Mesenchymal stem cell (in vitro differentiated cells and primary cell): ENCODE measurements around the gene IGSF21.

ENCODE experiments used
- DNase-seq: peaks from one replicate; pipeline ENCODE4 v3.0.0-alpha.2; 2013
- H2AFZ ChIP-seq: one replicate; pipeline ENCODE4 v1.6.1; 2013; ENCODE audit warnings: low read depth, mild to moderate bottlenecking, control low read depth, inconsistent platforms, low read length, moderate library complexity
- H2AK5ac ChIP-seq: 2 replicates; pipeline ENCODE4 v1.6.1; 2013; ENCODE audit warnings: low read length, moderate library complexity, mild to moderate bottlenecking, inconsistent platforms; ENCODE audit not compliant: severe bottlenecking
- H2BK120ac ChIP-seq: one replicate; pipeline ENCODE4 v1.6.1; 2013; ENCODE audit warnings: low read depth, mild to moderate bottlenecking, inconsistent platforms, low read length, moderate library complexity
- H2BK12ac ChIP-seq, 2 experiments: one replicate each; pipeline ENCODE4 v1.6.1; 2013; ENCODE audit warnings: inconsistent platforms in 2 of 2, low read length in 2 of 2, mild to moderate bottlenecking in 2 of 2, moderate library complexity in 2 of 2, control low read depth in 1 of 2
- H2BK15ac ChIP-seq: one replicate; pipeline ENCODE4 v1.6.1; 2013; ENCODE audit warnings: mild to moderate bottlenecking, low read depth, inconsistent platforms; ENCODE audit not compliant: poor library complexity, severe bottlenecking
- H2BK5ac ChIP-seq: 2 replicates; pipeline ENCODE4 v1.6.1; 2013; ENCODE audit warnings: low read depth, mild to moderate bottlenecking, low read length, control low read depth, inconsistent platforms; ENCODE audit not compliant: poor library complexity, severe bottlenecking
- H3K14ac ChIP-seq, 2 experiments: one replicate each; pipeline ENCODE4 v1.6.1; 2013; ENCODE audit warnings: inconsistent platforms in 2 of 2, low read length in 2 of 2, control low read depth in 1 of 2, mild to moderate bottlenecking in 1 of 2, moderate library complexity in 1 of 2
- H3K18ac ChIP-seq, 2 experiments: one replicate each; pipeline ENCODE4 v1.6.1; 2013; ENCODE audit warnings: inconsistent platforms in 2 of 2, low read length in 2 of 2, control low read depth in 1 of 2, low read depth in 1 of 2, mild to moderate bottlenecking in 1 of 2
- H3K23ac ChIP-seq, 2 experiments: one replicate each; pipeline ENCODE4 v1.6.1; 2013; ENCODE audit warnings: inconsistent platforms in 2 of 2, low read length in 2 of 2, mild to moderate bottlenecking in 2 of 2, moderate library complexity in 2 of 2, control low read depth in 1 of 2
- H3K27ac ChIP-seq: 2 replicates; pipeline ENCODE4 v1.5.1; 2013; ENCODE audit warnings: mild to moderate bottlenecking, moderate library complexity, low read length, control low read depth, inconsistent platforms; ENCODE audit not compliant: poor library complexity, severe bottlenecking
- H3K27me3 ChIP-seq, 2 experiments: 2 replicates each; pipeline versions ENCODE4 v1.6.1 to v1.7.0; 2013; ENCODE audit warnings: low read length in 2 of 2, mild to moderate bottlenecking in 2 of 2, moderate library complexity in 2 of 2, control low read depth in 1 of 2, inconsistent platforms in 1 of 2; ENCODE audit not compliant: control insufficient read depth in 1 of 2, insufficient read depth in 1 of 2
- H3K36me3 ChIP-seq, 2 experiments: 2 replicates each; pipeline versions ENCODE4 v1.6.1 to v1.7.0; 2013; ENCODE audit warnings: low read length in 2 of 2, control low read depth in 1 of 2, inconsistent platforms in 1 of 2, low read depth in 1 of 2, mild to moderate bottlenecking in 1 of 2; ENCODE audit not compliant: insufficient read depth in 2 of 2, control insufficient read depth in 1 of 2
- H3K4ac ChIP-seq, 2 experiments: one replicate each; pipeline ENCODE4 v1.6.1; 2013; ENCODE audit warnings: inconsistent platforms in 2 of 2, low read length in 2 of 2, mild to moderate bottlenecking in 2 of 2, moderate library complexity in 2 of 2, control low read depth in 1 of 2, low read depth in 1 of 2
- H3K4me1 ChIP-seq: 2 replicates; pipeline ENCODE4 v1.6.1; 2013; ENCODE audit warnings: low read depth, low read length, control low read depth; ENCODE audit not compliant: control insufficient read depth, insufficient read depth
- H3K4me2 ChIP-seq: 2 replicates; pipeline ENCODE4 v1.6.1; 2013; ENCODE audit warnings: low read length, mild to moderate bottlenecking, inconsistent platforms; ENCODE audit not compliant: poor library complexity, severe bottlenecking
- H3K4me3 ChIP-seq, 2 experiments: 2 replicates each; pipeline versions ENCODE4 v1.5.1 to v1.7.0; 2013; ENCODE audit warnings: low read length in 2 of 2, mild to moderate bottlenecking in 2 of 2, control low read depth in 1 of 2, low read depth in 1 of 2; ENCODE audit not compliant: insufficient read depth in 1 of 2
- H3K79me1 ChIP-seq: replicated peaks from 2 replicates; pipeline ENCODE4 v1.6.1; 2013; ENCODE audit warnings: mild to moderate bottlenecking, control low read depth, low read length, inconsistent platforms; ENCODE audit not compliant: poor library complexity, severe bottlenecking
- H3K9ac ChIP-seq: 2 replicates; pipeline ENCODE4 v1.7.0; 2013; ENCODE audit warnings: mild to moderate bottlenecking, low read length, moderate library complexity
- H3K9me3 ChIP-seq: 2 replicates; pipeline ENCODE4 v1.7.0; 2013; ENCODE audit warnings: mild to moderate bottlenecking, low read length; ENCODE audit not compliant: control insufficient read depth
- H4K8ac ChIP-seq: one replicate; pipeline ENCODE4 v1.6.1; 2013; ENCODE audit warnings: inconsistent platforms, mild to moderate bottlenecking, low read length, moderate library complexity
- H4K91ac ChIP-seq: one replicate; pipeline ENCODE4 v1.6.1; 2013; ENCODE audit warnings: mild to moderate bottlenecking, low read length, inconsistent platforms
- WGBS: methylation state at CpG from one replicate; pipeline ENCODE4 v1.1.7; 2013; ENCODE audit warnings: mixed read lengths; 5-methylcytosine and 5-hydroxymethylcytosine counted together

IGSF21 gene

DNA sequence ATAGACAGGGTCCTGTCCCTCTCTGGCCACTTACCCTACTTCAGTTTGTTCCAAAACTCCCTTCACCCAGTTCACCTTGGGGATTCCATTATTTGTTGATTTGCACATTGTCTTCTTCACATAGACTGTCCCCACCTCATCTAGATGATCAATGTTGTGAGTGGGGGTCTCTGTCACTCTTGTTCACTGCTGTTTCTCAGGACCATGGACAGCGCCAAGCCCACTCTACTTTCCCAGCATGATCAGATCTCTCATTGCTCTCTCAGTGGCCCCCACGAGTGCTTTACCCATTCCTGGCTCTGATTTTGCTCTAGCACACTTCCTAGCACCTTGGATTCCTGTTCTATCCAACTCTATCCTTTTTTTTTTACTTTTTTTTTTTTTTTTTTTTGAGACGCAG lies 45.4 kb upstream of the IGSF21 start:
- Histone ChIP-seq H3K23ac (no peak overlapping the region), H4K8ac (no peak overlapping the region), H3K79me1 (no peaks in the 10 kb centered on the region), H4K91ac (no peak overlapping the region), H3K4ac (no peak overlapping the region), H3K36me3 (no peaks in the 10 kb centered on the region), H3K9me3 (no peaks in the 10 kb centered on the region), H3K27ac (no peak overlapping the region), H2BK15ac (no peak overlapping the region), H3K4me2 (no peak overlapping the region), H2AFZ (no peak overlapping the region), H2BK120ac (no peak overlapping the region), H3K27me3 (peaks cover 0 to 62% of the 10 kb centered on the region in 2 experiments), H3K14ac (no peak overlapping the region), H2BK12ac (no peak overlapping the region), H2BK5ac (no peak overlapping the region), H3K18ac (no peak overlapping the region), H2AK5ac (no peak overlapping the region), H3K4me3 (no peak overlapping the region), H3K9ac (no peak overlapping the region), H3K4me1 (no peaks in the 10 kb centered on the region)
- 30% methylated on average over 2 of the region's 3 CpGs for WGBS
- no peak for DNase-seq

DNA sequence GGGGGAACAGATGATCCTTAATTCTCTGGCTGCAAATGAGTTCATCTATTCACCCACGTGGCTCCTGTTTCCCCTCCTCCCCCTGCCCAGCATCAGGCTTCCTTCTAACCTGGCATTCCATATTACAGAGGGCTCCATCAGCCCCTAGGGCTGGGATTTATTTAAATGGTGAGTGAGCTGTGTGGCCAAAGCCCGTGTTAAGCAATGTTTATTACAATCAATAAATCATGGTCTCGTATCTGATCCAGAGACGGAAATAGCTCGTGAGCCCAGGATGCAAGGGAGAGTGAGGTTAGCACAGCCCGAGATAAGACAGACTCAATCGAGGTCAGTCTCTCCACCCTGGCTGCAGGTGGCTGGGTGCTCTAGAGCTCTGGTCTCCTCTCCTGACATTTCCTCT lies 43.1 kb upstream of the IGSF21 start:
- Histone ChIP-seq H3K4me3 (no peak overlapping the region), H3K27me3 (peaks cover 0 to 57% of the 10 kb centered on the region in 2 experiments), H3K36me3 (no peaks in the 10 kb centered on the region), H2BK120ac (no peak overlapping the region), H2BK15ac (no peak overlapping the region), H3K18ac (no peak overlapping the region), H4K8ac (no peak overlapping the region), H3K9ac (no peak overlapping the region), H3K79me1 (no peaks in the 10 kb centered on the region), H3K4ac (no peak overlapping the region), H3K4me2 (no peak overlapping the region), H3K9me3 (no peaks in the 10 kb centered on the region), H2BK12ac (no peak overlapping the region), H4K91ac (no peak overlapping the region), H3K23ac (no peak overlapping the region), H3K14ac (no peak overlapping the region), H2AFZ (no peak overlapping the region), H2AK5ac (no peak overlapping the region), H3K27ac (no peak overlapping the region), H3K4me1 (no peaks in the 10 kb centered on the region), H2BK5ac (no peak overlapping the region)
- no peak for DNase-seq
- WGBS = 65% methylated on average over 6 of the region's 7 CpGs

DNA sequence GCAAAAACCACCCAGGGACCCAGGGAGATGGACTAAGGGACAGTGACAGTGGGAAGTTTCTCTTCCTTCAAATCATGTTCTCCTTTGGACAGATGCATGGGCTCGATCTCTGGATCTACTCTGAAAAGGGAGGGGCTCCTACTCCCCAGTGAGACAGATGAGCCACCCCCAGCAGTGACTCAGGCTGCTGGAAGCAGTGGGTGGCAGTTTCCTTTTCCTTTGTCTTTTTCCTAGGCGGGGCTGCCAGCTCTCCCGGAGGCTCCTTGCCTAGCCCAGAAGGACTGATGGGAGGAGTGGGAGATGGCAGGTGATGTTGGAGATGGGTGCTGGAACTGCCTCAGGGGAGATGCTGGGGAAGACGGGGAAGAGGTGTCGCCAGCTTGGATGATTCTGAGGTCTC lies 41.0 kb upstream of the IGSF21 start:
- 80% methylated on average over 5 of the region's 5 CpGs for WGBS

DNA sequence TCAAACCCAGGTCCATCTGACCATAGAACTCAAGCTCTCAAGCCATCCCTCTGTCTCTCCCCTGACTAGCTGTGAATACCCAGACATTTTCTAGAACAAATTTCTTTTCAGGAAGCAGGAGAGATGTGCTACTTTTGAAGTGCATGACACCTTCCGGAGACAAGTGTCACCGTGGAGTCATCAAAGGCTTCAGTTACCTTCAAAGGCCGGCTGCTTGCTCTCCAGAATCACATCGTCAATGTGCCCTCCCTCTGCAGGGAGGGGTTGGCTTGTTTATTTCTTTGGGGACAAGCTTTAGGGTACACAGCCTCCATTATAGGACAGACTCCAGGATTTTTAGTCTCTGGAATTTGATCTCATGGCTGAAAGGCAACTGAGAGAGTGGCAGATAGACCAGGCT lies 37.7 kb upstream of the IGSF21 start:
- Histone ChIP-seq H3K4ac (no peak overlapping the region), H3K14ac (no peak overlapping the region), H4K91ac (no peak overlapping the region), H3K4me1 (no peaks in the 10 kb centered on the region), H2BK15ac (no peak overlapping the region), H2BK5ac (no peak overlapping the region), H3K23ac (no peak overlapping the region), H4K8ac (no peak overlapping the region), H3K79me1 (no peaks in the 10 kb centered on the region), H3K18ac (no peak overlapping the region), H3K27ac (no peak overlapping the region), H2AK5ac (no peak overlapping the region), H3K36me3 (no peaks in the 10 kb centered on the region), H3K4me3 (no peak overlapping the region), H2AFZ (no peak overlapping the region), H3K9ac (no peak overlapping the region), H2BK120ac (no peak overlapping the region), H3K27me3 (peaks cover 0 to 58% of the 10 kb centered on the region in 2 experiments), H3K4me2 (no peak overlapping the region), H2BK12ac (no peak overlapping the region), H3K9me3 (no peaks in the 10 kb centered on the region)
- 84% methylated on average over 4 of the region's 4 CpGs for WGBS
- no peak for DNase-seq

More for the DNA sequence above, 41.0 kb upstream of the IGSF21 start:
- H3K18ac ChIP-seq = no peak overlapping the region
- no peak overlapping the region for H2BK15ac ChIP-seq
- no peak overlapping the region for H3K4me2 ChIP-seq
- H4K8ac ChIP-seq = no peak overlapping the region
- no peak overlapping the region for H2AK5ac ChIP-seq
- H3K23ac ChIP-seq = no peak overlapping the region
- no peak overlapping the region for H2BK120ac ChIP-seq
- H2BK12ac ChIP-seq = no peak overlapping the region
- DNase-seq = no peak
- H3K27ac ChIP-seq = no peak overlapping the region
- no peaks in the 10 kb centered on the region for H3K79me1 ChIP-seq
- no peak overlapping the region for H3K9ac ChIP-seq
- H3K27me3 ChIP-seq = peaks cover 0 to 54% of the 10 kb centered on the region in 2 experiments
- H3K4me3 ChIP-seq = no peak overlapping the region
- H3K9me3 ChIP-seq = no peaks in the 10 kb centered on the region
- no peak overlapping the region for H2AFZ ChIP-seq
- H3K4ac ChIP-seq = no peak overlapping the region
- no peaks in the 10 kb centered on the region for H3K36me3 ChIP-seq
- H2BK5ac ChIP-seq = no peak overlapping the region
- no peak overlapping the region for H3K14ac ChIP-seq
- no peak overlapping the region for H4K91ac ChIP-seq
- no peaks in the 10 kb centered on the region for H3K4me1 ChIP-seq
